ENCODE measurements around the gene TVP23A.

Gene TVP23A

GRCh38 chr16:10752843-10753523 lies 65.6 kb downstream of the TVP23A start:
- in situ Hi-C loops (cut with MboI; ENCODE audit: low sequenced_read_pairs): no loop called here

GRCh38 chr16:10751291-10751697 lies 67.3 kb downstream of the TVP23A start:
- in situ Hi-C loops (cut with MboI; ENCODE audit: low sequenced_read_pairs): no loop called here

- in situ Hi-C loops (cut with MboI; ENCODE audit: low sequenced_read_pairs): no loop called here
Measured at GRCh38 chr16:10750793-10751192, 67.8 kb downstream of the TVP23A start.

- in situ Hi-C loops (cut with MboI; ENCODE audit: low sequenced_read_pairs): loop anchor here (10.0 kb wide), 1 partner anchor 169 kb away; no protein-coding TSS in a partner anchor
Measured at GRCh38 chr16:10745841-10746240, 72.8 kb downstream of the TVP23A start.

GRCh38 chr16:10744370-10745030 lies 74.1 kb downstream of the TVP23A start:
- in situ Hi-C loops (cut with MboI; ENCODE audit: low sequenced_read_pairs): loop anchor here (10.0 kb wide), 1 partner anchor 170 kb away; no protein-coding TSS in a partner anchor

- in situ Hi-C loops (cut with MboI; ENCODE audit: low sequenced_read_pairs): loop anchor here (10.0 kb wide), 1 partner anchor 171 kb away; no protein-coding TSS in a partner anchor
Measured at GRCh38 chr16:10743610-10744369, 74.8 kb downstream of the TVP23A start, which contains the start of gene NUBP1. Gene NUBP1, plus strand, starts transcription at chr16:10743842. Its CDS starts 22 bp downstream, at chr16:10743864.

GRCh38 chr16:10743227-10743609 lies 75.4 kb downstream of the TVP23A start:
- in situ Hi-C loops (cut with MboI; ENCODE audit: low sequenced_read_pairs): loop anchor here (10.0 kb wide), 1 partner anchor 172 kb away; no protein-coding TSS in a partner anchor

- in situ Hi-C loops (cut with MboI; ENCODE audit: low sequenced_read_pairs): loop anchor here (10.0 kb wide), 1 partner anchor 173 kb away; no protein-coding TSS in a partner anchor
Measured at GRCh38 chr16:10741844-10742243, 76.8 kb downstream of the TVP23A start.

- in situ Hi-C loops (cut with MboI; ENCODE audit: low sequenced_read_pairs): loop anchor here (10.0 kb wide), 1 partner anchor 174 kb away; no protein-coding TSS in a partner anchor
Measured at GRCh38 chr16:10741249-10741648, 77.3 kb downstream of the TVP23A start.

GRCh38 chr16:10740845-10741208 lies 77.8 kb downstream of the TVP23A start:
- in situ Hi-C loops (cut with MboI; ENCODE audit: low sequenced_read_pairs): loop anchor here (10.0 kb wide), 1 partner anchor 174 kb away; no protein-coding TSS in a partner anchor

- in situ Hi-C loops (cut with MboI; ENCODE audit: low sequenced_read_pairs): loop anchor here (10.0 kb wide), 2 partner anchors 175 to 225 kb away; no protein-coding TSS in a partner anchor
Measured at GRCh38 chr16:10740000-10740844, 78.4 kb downstream of the TVP23A start.

GRCh38 chr16:10738231-10739077 lies 80.1 kb downstream of the TVP23A start:
- in situ Hi-C loops (cut with MboI; ENCODE audit: low sequenced_read_pairs): loop anchor here (10.0 kb wide), 1 partner anchor 224 kb away; no protein-coding TSS in a partner anchor

- in situ Hi-C loops (cut with MboI; ENCODE audit: low sequenced_read_pairs): loop anchor here (10.0 kb wide), 1 partner anchor 222 kb away; no protein-coding TSS in a partner anchor
Measured at GRCh38 chr16:10737068-10737625, 81.4 kb downstream of the TVP23A start.

GRCh38 chr16:10731790-10732189 lies 86.8 kb downstream of the TVP23A start:
- in situ Hi-C loops (cut with MboI; ENCODE audit: low sequenced_read_pairs): loop anchor here (10.0 kb wide), 1 partner anchor 217 kb away; no protein-coding TSS in a partner anchor

GRCh38 chr16:10729104-10730048 lies 89.2 kb downstream of the TVP23A start:
- in situ Hi-C loops (cut with MboI; ENCODE audit: low sequenced_read_pairs): loop anchor here (10.0 kb wide), 1 partner anchor 215 kb away; no protein-coding TSS in a partner anchor

GRCh38 chr16:10728003-10728887 lies 90.3 kb downstream of the TVP23A start:
- in situ Hi-C loops (cut with MboI; ENCODE audit: low sequenced_read_pairs): no loop called here

All from HL-60/S4 treated with phorbol 12-myristate 13-acetate at 8.2 ng/mL for 4 days and 3 days (cell line).